ENCODE data around the gene HIBCH.
A peak's percentile ranks its signal among the peaks of the same experiment; 100 is the strongest.
"Not testable (repeated sequence)": the region's sequence is repeated elsewhere in the genome, so short reads cannot be mapped to it uniquely, and the experiment has no call there.

The HIBCH gene

DNA sequence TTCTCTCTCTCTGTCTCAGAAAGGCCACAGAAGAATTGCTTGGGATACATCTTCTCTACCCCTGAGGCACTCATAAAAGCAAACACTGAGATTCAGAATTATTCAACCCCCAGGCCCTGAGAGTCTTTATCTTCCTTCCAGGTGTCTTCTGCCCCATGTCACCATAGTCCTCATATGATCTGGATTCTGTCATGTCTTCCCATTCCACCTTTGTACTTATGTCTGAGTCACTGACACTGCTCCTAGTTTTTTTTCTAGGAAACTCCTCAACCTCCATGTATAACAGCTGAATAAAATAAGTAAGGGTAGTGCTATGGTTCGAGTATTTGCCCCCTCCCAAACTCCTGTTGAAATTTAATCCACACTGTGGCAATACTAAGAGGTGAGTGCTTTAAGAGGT lies 11.6 kb downstream of the HIBCH start:
- no peak for DNase-seq

DNA sequence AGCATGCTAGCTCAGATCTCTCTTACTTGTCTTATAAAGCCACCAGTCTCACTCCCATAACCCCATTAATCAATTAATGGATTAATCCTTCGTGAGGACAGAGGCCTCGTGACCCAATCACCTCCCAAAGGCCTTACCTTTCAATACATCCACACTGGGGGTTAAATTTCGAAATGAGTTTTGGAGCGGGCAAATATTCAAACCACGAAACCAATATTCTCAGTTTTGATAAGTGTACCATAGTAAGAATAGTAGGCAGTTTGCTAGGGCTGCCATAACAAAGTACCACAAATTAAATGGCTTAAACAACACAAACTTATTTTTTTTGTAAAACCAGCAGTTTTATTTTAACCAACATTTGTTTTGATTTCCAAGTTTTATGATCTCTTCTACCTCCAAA lies 15.2 kb downstream of the HIBCH start:
- no peak for DNase-seq

DNA sequence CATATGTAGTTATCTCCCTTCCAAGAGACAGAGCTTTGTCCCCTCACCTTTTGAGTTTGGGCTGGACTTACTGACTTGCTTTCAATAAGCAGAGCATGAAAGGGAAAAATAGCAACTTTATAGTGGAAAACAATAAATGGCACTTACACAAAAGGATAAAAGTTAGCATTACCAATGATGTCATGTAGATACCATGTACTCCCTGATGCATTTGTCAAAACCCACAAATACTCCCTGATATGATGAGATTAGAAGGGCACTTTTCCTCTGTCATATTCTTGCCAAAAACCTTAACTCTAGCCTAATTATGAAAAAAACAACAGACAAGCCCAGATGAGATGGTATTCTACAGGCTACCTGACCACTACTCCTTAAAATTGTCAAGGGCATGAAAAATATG lies 16.0 kb downstream of the HIBCH start:
- DNase-seq: no peak

DNA sequence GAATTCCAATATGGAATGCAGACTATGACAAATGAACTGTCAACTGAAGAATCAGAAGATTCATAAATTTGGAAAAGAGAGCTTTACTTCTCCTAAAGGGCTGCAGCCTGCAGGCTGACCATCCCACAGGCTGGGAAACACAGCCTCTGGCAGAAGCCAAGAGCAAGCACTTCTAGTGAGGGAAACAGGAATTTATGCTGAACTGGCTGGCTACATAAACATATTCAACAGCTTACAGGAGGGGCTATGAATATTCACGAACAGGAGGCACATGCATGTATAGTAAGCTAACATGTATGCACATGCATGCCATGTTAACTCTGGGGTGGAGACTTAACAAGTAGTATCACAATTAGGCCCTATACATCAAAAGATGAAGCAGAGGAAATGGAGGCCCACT lies 17.6 kb downstream of the HIBCH start:
- no peak for DNase-seq

DNA sequence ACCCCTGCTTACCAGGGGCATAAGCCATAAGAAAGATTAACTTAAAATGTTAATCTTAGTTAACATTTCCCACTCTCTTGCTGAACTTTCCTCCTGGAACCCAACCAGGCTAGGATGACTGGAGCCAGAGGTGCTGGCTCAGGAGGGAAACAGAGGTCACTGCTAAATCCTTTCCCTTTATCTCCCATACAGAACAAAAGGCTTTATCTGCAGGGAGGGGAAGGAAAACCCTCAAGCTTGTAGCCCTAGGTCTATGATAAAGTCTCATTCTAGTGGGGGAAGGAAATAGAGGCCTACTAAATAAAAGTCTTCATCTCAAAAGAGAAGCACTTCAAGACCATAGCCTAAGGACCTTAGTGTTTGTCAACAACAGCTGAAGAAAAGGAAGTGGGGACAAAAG lies 18.6 kb downstream of the HIBCH start:
- no peak for DNase-seq

DNA sequence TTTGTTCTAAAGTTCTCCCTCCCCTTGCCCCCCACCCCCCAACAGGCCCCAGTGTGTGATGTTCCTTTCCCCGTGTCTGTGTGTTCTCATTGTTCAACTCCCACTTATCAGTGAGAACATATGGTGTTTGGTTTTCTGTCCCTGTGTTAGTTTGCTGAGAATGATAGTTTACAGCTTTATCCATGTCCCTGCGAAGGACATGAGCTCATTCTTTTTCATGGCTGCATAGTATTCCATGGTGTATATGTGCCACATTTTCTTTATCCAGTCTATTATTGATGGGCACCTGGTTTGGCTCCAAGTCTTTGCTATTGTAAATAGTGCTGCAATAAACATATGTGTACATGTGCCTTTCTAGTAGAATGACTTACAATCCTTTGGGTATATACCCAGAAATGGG lies 21.7 kb downstream of the HIBCH start:
- DNase-seq: not testable (repeated sequence)

DNA sequence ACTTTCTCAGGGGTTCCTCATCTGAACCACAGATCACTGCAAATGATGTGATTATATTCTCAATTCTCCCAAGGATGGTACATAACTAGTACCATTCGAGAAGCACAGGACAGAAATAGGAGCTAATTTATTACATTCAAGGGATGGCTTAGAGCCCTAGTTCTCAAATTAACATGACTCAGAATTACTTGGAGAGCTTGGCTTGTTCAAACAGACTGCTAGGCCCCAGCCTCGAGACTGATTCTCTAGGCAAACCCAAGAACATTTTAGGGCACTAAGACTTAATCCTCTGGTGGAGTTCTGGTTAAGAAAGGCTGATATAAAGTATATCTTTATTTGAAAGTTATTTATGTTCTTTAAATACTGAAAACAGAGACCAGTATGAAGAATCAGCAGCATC lies 35.8 kb downstream of the HIBCH start:
- DNase-seq: no peak

DNA sequence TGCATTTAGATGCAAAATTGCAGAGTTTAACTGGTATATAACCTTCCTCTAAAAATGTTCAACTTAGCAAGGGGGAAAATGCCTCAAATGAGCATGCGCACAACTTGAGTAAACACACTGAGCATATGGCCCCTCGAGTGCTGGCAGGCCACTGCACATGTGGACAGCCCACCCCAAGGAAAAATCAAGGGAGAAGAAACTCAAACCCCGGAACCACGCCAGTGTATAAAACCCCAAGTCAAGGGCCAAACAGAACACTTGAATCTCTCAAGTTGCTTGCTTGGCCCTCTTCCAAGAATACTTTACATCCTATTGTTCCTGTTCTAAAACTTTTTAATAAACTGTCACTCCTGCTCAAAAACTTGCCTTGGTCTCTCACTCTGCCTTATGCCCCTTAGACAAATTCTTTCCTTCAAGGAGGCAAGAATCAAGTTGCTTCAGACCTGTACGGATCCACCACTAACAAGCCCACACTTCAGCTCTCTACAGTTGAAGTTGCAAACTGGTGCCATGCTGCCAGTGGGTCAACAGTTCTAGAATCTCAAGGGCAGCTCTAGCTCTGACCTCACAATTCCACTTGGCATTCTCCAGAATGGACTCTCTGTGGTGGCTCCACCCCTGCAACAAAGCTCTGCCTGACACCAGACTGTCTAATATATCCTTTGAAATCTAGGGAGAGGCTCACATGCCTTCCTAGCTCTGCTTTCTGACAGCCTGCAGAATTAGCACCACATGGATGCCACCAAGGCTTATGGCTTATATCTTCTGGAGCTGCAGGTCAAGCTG lies 38.9 kb downstream of the HIBCH start:
- no peak for DNase-seq

DNA sequence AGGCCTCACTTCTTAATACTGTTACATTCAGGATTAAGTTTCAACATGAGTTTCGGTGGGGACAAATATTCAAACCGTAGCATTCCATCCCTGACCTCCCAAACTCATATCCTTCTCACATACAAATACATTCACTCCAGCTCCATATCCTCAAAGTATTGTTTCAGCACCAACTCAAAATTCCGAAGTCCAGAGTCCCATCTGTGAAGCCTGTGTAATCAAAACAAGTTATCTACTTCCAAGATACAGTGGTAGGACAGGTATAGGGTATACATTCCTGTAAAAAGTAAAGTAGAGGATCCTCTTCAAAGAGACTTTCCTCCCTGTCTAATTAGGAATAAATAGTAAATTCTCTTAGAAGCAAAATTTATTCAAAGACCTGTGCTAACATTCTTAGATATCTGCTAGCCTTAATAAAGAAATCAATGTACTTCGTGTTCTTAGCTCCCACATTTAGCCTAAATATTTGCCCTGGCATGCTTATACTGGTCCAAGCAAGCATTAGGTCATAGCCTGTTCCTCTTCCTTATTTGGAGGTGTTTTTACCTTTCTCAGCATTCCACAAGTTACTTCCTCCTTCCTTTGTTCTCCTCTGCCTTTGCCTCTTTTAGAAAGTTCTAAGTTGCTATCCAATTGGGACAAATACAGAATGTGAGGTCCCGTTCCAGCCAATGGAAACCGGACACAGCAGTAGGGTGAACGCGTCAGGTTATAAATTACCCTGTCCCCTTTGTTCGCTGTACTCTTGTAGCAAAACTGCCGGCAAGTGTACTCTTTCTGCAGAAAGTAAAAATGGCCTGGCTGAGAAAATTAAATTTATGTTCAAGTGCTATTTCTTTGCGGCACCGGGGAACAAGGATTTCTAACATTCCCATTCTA lies 40.1 kb downstream of the HIBCH start:
- not testable (repeated sequence) for DNase-seq

DNA sequence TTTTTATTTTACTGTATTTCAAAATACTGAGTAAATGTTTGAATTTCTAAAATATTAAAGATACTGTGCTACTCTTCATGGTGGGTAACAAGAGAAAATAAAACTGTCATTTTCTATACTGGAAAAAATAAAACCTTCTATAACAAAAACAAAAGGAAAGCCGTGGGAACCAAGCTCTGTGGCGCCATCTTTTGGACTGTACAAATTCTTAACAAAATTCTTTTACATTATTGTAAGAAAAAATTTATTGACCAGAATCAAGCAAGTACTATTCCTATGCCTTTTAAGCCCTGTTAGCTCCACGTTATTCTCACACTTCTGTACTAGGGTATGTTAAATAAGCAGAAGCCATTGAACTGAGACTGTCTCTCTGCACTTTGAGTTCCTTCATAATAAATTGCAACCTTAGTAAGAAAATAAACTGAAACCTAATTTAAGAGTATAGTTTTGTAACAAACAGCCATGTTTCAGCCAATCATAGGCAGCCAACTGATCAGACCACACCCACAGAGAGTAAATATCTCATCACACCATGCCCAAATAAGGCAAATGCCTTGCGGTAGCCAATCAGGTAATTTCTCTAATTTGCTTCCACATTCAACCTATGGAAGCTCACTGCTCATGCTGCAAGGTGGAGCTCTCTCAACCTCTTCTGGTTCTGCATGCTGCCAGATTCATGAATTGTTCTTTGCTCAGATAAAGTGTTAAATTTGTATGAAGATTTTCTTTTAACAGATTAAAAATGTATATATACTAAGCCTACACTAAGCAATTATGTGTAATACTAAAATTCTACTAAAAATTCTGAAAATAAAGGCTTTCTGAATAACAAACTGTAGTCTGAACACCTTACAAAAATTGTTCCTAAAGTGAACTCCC lies 42.2 kb downstream of the HIBCH start:
- peak in 2 of 56 donors; percentile 5 to 12 for DNase-seq

DNA sequence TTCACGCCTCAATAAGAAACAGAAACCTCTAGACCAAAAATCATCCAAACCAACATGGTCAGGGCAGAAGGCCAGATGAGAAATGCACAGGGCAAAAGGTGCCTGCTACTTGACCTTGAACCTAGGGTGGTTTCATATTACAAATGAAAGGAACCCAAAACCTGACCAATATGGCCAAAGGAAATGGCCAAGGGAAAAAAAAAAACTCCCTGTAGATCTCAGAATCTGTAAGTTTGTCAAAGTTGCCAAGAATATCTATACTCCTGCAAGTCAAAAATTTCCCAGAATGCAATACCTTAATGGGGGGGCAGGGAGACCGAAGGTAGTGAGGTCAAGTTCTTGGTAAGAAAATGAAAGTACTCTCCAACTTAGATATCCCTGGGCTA lies 47.2 kb downstream of the HIBCH start:
- no peak for DNase-seq

DNA sequence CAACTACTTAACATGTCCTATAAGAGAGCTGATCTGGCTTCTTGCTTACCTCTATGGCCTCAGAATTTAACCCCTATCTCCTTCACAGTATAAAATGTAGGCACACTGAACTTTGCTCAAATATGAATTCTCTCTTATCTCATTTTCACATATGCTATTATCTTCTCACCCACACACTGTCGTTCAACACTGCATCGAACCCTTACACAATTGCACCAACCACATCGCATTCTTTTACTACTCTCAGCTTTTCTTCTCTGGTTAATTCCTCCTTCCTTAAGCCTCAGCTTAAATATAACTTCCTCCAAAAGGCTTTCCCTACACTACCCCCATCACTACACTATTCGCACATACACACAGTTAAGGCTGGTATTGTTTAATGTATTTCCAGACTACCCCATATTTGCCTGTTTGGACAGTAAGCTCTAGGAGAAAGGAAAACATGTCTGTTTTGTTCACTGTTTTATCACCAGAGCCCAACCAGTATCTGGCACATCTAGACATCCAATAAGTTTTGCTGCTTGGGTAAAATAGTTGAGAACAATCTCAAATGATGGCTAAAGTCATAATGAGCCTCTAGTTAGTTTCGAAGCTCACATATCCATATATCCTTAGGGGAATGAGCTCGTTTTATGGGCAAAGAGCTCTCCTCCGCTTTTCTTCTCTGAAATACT lies 47.7 kb downstream of the HIBCH start:
- no peak for DNase-seq

DNA sequence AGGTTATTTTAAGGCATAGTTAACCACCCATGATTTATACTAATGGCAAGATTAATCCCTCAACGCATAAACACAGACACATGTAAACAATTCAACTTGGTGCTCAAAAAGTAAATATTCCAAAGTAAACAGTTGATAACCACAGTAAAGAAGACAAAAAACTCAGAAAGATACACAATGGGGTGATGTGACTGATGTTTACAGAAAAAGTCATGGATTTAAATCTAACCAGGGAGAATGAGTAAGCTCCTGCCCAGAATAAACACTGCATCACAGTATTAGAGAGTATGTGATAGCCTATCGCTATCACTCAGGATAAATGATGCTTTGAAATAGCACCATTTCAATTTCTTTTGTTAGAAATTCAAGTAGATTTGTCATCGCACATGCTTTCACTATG lies 49.3 kb downstream of the HIBCH start:
- DNase-seq: no peak

DNA sequence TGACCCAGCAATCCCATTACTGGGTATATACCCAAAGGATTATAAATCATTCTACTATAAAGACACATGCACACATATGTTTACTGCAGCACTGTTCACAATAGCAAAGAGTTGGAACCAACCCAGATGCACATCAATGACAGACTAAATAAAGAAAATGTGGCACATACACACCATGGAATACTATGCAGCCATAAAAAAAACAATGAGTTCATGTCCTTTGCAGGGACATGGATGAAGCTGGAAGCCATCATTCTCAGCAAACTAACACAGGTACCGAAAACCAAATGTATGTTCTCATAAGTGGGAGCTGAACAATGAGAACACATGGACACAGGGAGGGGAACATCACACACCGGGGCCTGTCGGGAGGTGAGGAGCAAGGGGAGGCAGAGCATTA lies 49.9 kb downstream of the HIBCH start:
- DNase-seq: not testable (repeated sequence)

DNA sequence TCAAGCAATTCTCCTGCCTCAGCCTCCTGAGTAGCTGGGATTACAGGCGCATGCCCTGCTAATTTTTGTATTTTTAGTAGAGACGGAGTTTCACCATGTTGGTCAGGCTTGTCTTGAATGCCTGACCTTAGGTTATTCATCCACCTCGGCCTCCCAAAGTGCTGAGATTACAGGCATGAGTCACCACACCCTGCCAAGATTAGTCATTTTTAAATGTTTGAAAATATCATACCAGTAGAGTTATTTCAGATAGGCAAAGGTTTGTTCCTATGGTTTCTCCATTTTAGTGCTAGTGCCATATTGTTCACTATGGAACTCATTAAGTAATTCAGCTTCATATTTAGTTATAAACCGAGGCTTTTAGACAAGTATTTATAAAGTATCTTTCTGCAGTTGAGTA lies 52.3 kb downstream of the HIBCH start:
- DNase-seq: no peak

DNA sequence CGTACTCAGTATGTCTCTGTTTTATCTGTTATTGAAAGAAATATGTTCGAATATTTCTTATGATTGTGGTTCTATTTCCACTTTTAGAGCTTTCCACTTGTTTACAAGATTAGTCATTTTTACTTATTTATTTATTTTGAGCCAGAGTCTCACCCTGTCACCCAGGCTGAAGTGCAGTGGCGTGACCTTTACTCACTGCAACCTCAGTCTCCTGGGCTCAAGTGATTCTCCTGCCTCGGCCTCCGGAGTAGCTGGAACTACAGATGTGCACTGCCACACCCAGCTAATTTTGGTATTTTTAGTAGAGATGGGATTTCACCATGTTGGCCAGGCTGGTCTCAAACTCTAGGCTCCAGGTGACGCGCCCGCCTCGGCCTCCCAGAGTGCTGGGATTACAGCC lies 53.3 kb downstream of the HIBCH start:
- DNase-seq: no peak

DNA sequence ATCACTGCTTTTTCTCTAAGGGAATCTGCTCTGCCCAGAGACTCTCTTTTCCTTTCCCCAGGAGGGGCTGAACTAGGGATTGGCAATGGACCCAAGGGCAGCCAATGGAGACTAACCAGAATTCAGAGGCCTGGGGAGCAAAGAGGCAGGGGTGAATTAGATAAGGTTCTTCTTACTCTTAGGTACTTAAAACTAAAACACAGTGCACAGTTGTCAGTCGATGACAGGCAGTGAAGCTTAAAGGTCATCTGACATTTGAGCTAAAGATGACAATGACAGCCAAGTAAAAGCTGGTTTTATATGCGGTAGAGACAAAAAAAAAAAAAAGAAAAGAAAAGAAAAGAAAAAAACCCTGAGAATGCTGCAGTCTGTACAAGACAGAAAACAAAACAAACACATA lies 57.8 kb downstream of the HIBCH start:
- no peak for DNase-seq

DNA sequence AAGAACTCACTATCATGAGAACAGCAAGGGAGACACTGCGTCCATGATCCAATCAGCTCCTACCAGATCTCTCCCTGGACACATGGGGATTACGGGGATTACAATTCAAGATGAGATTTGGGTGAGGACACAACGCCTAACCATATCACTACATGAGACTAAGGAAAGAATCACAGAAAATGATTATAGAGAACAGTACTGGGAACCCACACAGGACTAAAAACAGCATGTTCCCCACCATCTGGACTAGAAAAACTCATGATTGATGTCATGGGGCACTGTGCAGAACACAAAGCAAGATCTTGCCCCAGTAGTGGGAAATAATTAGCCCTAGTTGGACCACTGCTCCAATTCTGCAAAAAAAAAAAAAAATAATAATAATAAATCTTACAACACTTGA lies 63.5 kb downstream of the HIBCH start:
- DNase-seq: no peak

DNA sequence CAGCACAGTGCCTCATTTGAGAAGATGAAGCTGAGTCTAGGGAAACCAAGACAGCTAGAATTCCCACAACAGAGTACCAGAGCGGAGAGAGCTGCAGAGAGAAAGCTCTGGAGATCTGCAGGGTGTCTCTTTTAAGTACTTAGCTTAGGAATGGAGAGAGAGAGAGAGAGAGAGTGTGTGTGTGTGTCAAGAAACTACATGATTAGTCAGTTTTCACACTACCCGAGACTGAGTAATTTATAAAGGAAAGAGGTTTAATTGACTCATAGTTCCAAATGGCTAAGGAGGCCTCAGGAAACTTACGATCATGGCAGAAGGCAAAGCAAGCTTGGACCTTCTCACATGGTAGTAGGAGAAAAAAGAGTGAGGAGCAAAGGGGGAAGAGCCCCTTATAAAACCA lies 64.0 kb downstream of the HIBCH start:
- no peak for DNase-seq

DNA sequence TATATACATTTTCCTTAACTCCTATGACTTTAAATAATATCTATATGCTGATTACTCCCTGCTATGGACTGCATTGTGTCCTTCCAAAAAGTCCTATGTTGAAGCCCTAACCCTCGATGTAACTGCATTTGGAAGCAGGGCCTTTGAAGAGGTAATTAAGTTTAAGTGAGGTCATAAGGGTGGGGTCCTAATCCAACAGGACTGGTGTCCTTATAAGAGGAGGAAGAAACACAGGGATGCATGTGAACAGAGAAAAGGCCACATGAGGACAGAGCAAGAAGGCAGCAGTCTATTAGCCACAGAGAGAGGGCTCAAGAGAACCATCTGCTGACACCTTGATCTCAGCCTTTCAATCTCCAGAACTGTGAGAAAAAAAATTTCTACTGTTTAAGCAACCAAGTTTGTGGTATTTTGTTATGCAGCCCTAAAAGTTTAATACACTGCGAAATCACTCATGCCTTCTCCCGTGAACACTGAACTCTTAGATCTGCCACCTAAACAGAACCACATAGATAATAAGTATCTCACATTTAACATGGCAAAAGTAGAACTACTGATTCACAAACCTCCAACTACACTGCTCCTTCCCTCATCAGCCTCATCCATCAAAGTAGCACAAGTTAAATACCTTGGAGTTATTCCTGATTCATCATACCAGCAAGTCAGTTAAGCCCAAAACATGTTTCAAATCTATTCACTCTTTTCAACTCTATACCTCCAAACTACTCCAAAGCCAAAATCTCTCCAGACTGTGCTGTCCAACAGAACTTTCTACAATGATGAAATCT lies 65.4 kb downstream of the HIBCH start:
- no peak for DNase-seq
